ENCODE results near the gene ILK. TPM values are rescaled to one million over a fixed set of nuclear protein-coding genes. Genes with fewer than 3 reads are reported as not detected.

Gene ILK
- total and polyA plus RNA-seq, 2 of the 13 experiments (the other 11 are each of a cell fraction or from before 2014, with no cell fraction given): 70.3 to 108 TPM

DNA sequence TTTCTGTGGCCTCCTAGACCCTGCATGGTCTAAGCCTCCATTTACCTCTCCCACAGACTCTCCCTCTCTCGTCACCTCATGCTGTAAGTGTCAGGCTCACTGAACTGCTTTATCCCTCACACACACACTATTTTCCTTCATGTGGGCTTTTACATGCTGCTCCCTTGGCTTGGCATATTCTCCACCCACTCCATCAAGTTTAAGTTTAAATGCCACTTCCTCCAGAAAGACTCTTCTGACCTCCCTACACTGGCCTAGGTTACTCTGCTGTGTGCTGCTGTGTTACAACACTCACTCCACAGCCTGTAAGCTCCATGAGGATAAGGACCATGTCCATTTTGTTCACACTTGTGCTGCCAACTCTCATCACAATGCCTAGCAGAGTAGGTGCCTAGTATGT, 49.5 kb downstream of the ILK start:
- no peaks in the 10 kb centered on the region for H3K79me2 ChIP-seq (ENCODE audit: insufficient read depth, low read length)
- CTCF ChIA-PET (ENCODE audit: low intra/inter-chr PET ratio, low total read pairs): no interaction called here
- FAIRE-seq: no peak

More for the DNA sequence above, 49.5 kb downstream of the ILK start:
- no peak overlapping the region for H3K27ac ChIP-seq (ENCODE audit: extremely low read length, insufficient read depth, low read length)
- H3K27me3 ChIP-seq (ENCODE audit: control insufficient read depth in 1 of 2, insufficient read depth in 2 of 2, low read length in 2 of 2): peaks cover 13 to 90% of the 10 kb centered on the region in 2 experiments
- DNase-seq (ENCODE audit: low spot score) (no peak), ATAC-seq (no peak)
- peaks cover 12% of the 10 kb centered on the region for H3K4me1 ChIP-seq (ENCODE audit: insufficient read depth, low read length)
- no peak overlapping the region for H2AFZ ChIP-seq (ENCODE audit: low read length)
- in situ Hi-C loops (cut with HindIII; ENCODE audit: extremely low pct_ligation_motif_present, low pct_unique_long_range_greater_than_20kb): no loop called here
- no peaks in the 10 kb centered on the region; the same call in 1 of the 2 replicates for H4K20me1 ChIP-seq (ENCODE audit: insufficient read depth, low read length)
- no TSS peak for BruUV-seq (replicated peaks)
- H3K4me2 ChIP-seq (ENCODE audit: low read depth, low read length): no peak overlapping the region
- POLR2A ChIA-PET: no interaction called here
- H3K4me3 ChIP-seq (replicated peaks in 1 of 3; ENCODE audit: insufficient read depth in 1 of 3, low read depth in 2 of 3, low read length in 3 of 3): no peak overlapping the region
- intact Hi-C loops (cut with micrococcal nuclease; ENCODE audit: unreplicated experiment): no loop called here
- no peak overlapping the region for H3K9ac ChIP-seq (ENCODE audit: insufficient read depth, low read depth, low read length)
- TF ChIP-seq ZBTB46 (CRISPR knock-in tag; IDR thresholded peaks at IDR 0.05; ENCODE audit: borderline replicate concordance): no peak
- TF ChIP-seq TGIF2 (CRISPR knock-in tag; IDR thresholded peaks at IDR 0.05): no peak
- TF ChIP-seq TCF7L2 (IDR thresholded peaks at IDR 0.05; ENCODE audit: low read depth, low read length): no peak
- no peak for TF ChIP-seq HNRNPUL1 (IDR thresholded peaks at IDR 0.05; ENCODE audit: low read depth, low read length)
- TF ChIP-seq ZNF329 (CRISPR knock-in tag; IDR thresholded peaks at IDR 0.05; ENCODE audit: low read depth): no peak
- TF ChIP-seq, protein P1, sequence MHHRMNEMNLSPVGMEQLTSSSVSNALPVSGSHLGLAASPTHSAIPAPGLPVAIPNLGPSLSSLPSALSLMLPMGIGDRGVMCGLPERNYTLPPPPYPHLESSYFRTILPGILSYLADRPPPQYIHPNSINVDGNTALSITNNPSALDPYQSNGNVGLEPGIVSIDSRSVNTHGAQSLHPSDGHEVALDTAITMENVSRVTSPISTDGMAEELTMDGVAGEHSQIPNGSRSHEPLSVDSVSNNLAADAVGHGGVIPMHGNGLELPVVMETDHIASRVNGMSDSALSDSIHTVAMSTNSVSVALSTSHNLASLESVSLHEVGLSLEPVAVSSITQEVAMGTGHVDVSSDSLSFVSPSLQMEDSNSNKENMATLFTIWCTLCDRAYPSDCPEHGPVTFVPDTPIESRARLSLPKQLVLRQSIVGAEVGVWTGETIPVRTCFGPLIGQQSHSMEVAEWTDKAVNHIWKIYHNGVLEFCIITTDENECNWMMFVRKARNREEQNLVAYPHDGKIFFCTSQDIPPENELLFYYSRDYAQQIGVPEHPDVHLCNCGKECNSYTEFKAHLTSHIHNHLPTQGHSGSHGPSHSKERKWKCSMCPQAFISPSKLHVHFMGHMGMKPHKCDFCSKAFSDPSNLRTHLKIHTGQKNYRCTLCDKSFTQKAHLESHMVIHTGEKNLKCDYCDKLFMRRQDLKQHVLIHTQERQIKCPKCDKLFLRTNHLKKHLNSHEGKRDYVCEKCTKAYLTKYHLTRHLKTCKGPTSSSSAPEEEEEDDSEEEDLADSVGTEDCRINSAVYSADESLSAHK (CRISPR knock-in tag; IDR thresholded peaks at IDR 0.05; ENCODE audit: borderline replicate concordance): no peak
- no peak for TF ChIP-seq MXD4 (CRISPR knock-in tag; IDR thresholded peaks at IDR 0.05)
- TF ChIP-seq ZNF333 (CRISPR knock-in tag; IDR thresholded peaks at IDR 0.05; ENCODE audit: borderline replicate concordance): no peak
- WGBS (ENCODE audit: low lambda C conversion rate): 81% methylated on average over 1 of the region's 1 CpG
- H3K36me3 ChIP-seq (replicated peaks in 1 of 2; ENCODE audit: control insufficient read depth in 1 of 2, insufficient read depth in 2 of 2, low read length in 2 of 2): no peaks in the 10 kb centered on the region
- no peaks in the 10 kb centered on the region for H3K9me3 ChIP-seq (ENCODE audit: low read length)
